IMR-90 (cell line): ENCODE results near the gene MEIS3. TPM values are rescaled to one million over a fixed set of nuclear protein-coding genes. Genes with fewer than 3 reads are reported as not detected.

Experiments
- ATAC-seq: fragments of 200-7000 bp; cut with Tn5 transposase; 2 replicates; pipeline ENCODE4 v1.9.1; 2020; ENCODE audit warnings: low read depth, mild to moderate bottlenecking, moderate library complexity
- BruUV-seq: library from RNA; stranded (reverse); fragments of 400-500 nt; replicated peaks from 2 replicates; lab custom pipeline; 2021; lab: Mats Ljungman, UMichigan
- CTCF ChIA-PET: fragments of 300-600 bp; formaldehyde crosslinking; extraction: SDS; loops from one replicate; lab custom pipeline; 2021; ENCODE audit warnings: antibody characterized with exemption; lab: Yijun Ruan, JAX
- POLR2A ChIA-PET: fragments of 300-600 bp; sonication (Branson Sonifier 250); formaldehyde crosslinking; loops from one replicate; lab custom pipeline; 2022; ENCODE audit warnings: antibody characterized with exemption; ENCODE audit not compliant: unreplicated experiment; lab: Charles Lee
- DNase-seq: peaks from one replicate; pipeline ENCODE4 v3.0.0; 2013
- H2AFZ ChIP-seq: replicated peaks from 2 replicates; pipeline ENCODE3; 2013; ENCODE audit warnings: low read length, mild to moderate bottlenecking; ENCODE audit not compliant: poor library complexity
- H2AK5ac ChIP-seq: 2 replicates; pipeline ENCODE4 v1.6.1; 2013; ENCODE audit warnings: low read depth, low read length, inconsistent platforms
- H2AK9ac ChIP-seq: replicated peaks from 2 replicates; pipeline ENCODE3; 2013; ENCODE audit warnings: mild to moderate bottlenecking, low read depth, low read length, moderate library complexity; ENCODE audit not compliant: poor library complexity
- H2BK120ac ChIP-seq: 2 replicates; pipeline ENCODE4 v1.6.1; 2013; ENCODE audit warnings: low read depth, low read length, inconsistent platforms
- H2BK15ac ChIP-seq: 3 replicates; pipeline ENCODE4 v1.6.1; 2013; ENCODE audit warnings: low read depth, low read length, inconsistent platforms
- H2BK20ac ChIP-seq: 2 replicates; pipeline ENCODE4 v1.6.1; 2013; ENCODE audit warnings: low read depth, mild to moderate bottlenecking, inconsistent platforms, low read length, moderate library complexity
- H2BK5ac ChIP-seq: 2 replicates; pipeline ENCODE4 v1.6.1; 2013; ENCODE audit warnings: mild to moderate bottlenecking, low read depth, low read length, inconsistent platforms; ENCODE audit not compliant: poor library complexity, severe bottlenecking
- H3K14ac ChIP-seq: replicated peaks from 2 replicates; pipeline ENCODE4 v1.6.1; 2013; ENCODE audit warnings: low read depth, low read length, inconsistent platforms
- H3K18ac ChIP-seq: 2 replicates; pipeline ENCODE4 v1.6.1; 2013; ENCODE audit warnings: low read depth, low read length, control low read depth
- H3K23ac ChIP-seq: 2 replicates; pipeline ENCODE4 v1.6.1; 2013; ENCODE audit warnings: low read depth, low read length, inconsistent platforms
- H3K27ac ChIP-seq: 2 replicates; pipeline ENCODE4 v1.5.1; 2013; ENCODE audit warnings: mild to moderate bottlenecking, control low read depth, low read length; ENCODE audit not compliant: insufficient read depth
- H3K27me3 ChIP-seq: 2 replicates; pipeline ENCODE4 v1.6.1; 2013; ENCODE audit warnings: low read length; ENCODE audit not compliant: control insufficient read depth, insufficient read depth
- H3K36me3 ChIP-seq: 2 replicates; pipeline ENCODE4 v1.6.1; 2013; ENCODE audit warnings: low read length, mixed read lengths; ENCODE audit not compliant: control insufficient read depth, insufficient read depth
- H3K4ac ChIP-seq: 2 replicates; pipeline ENCODE4 v1.6.1; 2013; ENCODE audit warnings: low read depth, low read length, inconsistent platforms
- H3K4me1 ChIP-seq: 2 replicates; pipeline ENCODE4 v1.6.1; 2013; ENCODE audit warnings: low read length, mixed read lengths; ENCODE audit not compliant: control insufficient read depth, insufficient read depth
- H3K4me2 ChIP-seq: 2 replicates; pipeline ENCODE4 v1.6.1; 2013; ENCODE audit warnings: low read depth, mild to moderate bottlenecking, control low read depth, low read length, moderate library complexity
- H3K4me3 ChIP-seq: 2 replicates; pipeline ENCODE4 v1.5.1; 2013; ENCODE audit warnings: low read depth, mild to moderate bottlenecking, control low read depth, low read length, moderate library complexity; ENCODE audit not compliant: insufficient read depth
- H3K56ac ChIP-seq: 2 replicates; pipeline ENCODE4 v1.6.1; 2013; ENCODE audit warnings: low read length, inconsistent platforms; ENCODE audit not compliant: insufficient read depth; ENCODE audit errors: extremely low read depth
- H3K79me1 ChIP-seq, 2 experiments: 2 replicates each; pipeline ENCODE4 v1.6.1; 2013; ENCODE audit warnings: low read length in 2 of 2, inconsistent platforms in 1 of 2, low read depth in 1 of 2
- H3K9ac ChIP-seq: 2 replicates; pipeline ENCODE4 v1.6.1; 2013; ENCODE audit warnings: low read depth, low read length, control low read depth
- H3K9me1 ChIP-seq: 2 replicates; pipeline ENCODE4 v1.6.1; 2013; ENCODE audit warnings: low read length, inconsistent platforms; ENCODE audit not compliant: insufficient read depth
- H3K9me3 ChIP-seq: 2 replicates; pipeline ENCODE4 v1.6.1; 2013; ENCODE audit warnings: low read length; ENCODE audit not compliant: control insufficient read depth, insufficient read depth
- H4K20me1 ChIP-seq: 2 replicates; pipeline ENCODE4 v1.6.1; 2013; ENCODE audit warnings: low read length, inconsistent platforms; ENCODE audit not compliant: insufficient read depth
- H4K5ac ChIP-seq: 2 replicates; pipeline ENCODE4 v1.6.1; 2013; ENCODE audit warnings: mild to moderate bottlenecking, low read depth, low read length, control low read depth
- H4K8ac ChIP-seq, 2 experiments: 2 replicates each; pipeline ENCODE4 v1.6.1; 2013; ENCODE audit warnings: low read depth in 2 of 2, low read length in 2 of 2, control low read depth in 1 of 2, inconsistent platforms in 1 of 2
- H4K91ac ChIP-seq: 2 replicates; pipeline ENCODE4 v1.6.1; 2013; ENCODE audit warnings: low read depth, low read length, inconsistent platforms; ENCODE audit not compliant: insufficient read depth
- BHLHE40 ChIP-seq: fragments of 150-350 bp; IDR thresholded peaks from 2 replicates; pipeline ENCODE4 v1.6.1; 2016; ENCODE audit warnings: mild to moderate bottlenecking, low read depth, low read length
- CEBPB ChIP-seq: IDR thresholded peaks from 2 replicates; pipeline ENCODE4 v1.6.1; 2012; ENCODE audit warnings: low read depth, low read length, improper control_type of control experiment
- CHD1 ChIP-seq: IDR thresholded peaks from 2 replicates; pipeline ENCODE4 v1.6.1; 2012; ENCODE audit warnings: low read depth, low read length, improper control_type of control experiment
- ELK1 ChIP-seq: fragments of 150-350 bp; IDR thresholded peaks from 2 replicates; pipeline ENCODE4 v1.6.1; 2016; ENCODE audit warnings: low read depth, mild to moderate bottlenecking, low read length, moderate library complexity, borderline replicate concordance
- FOS ChIP-seq: fragments of 150-350 bp; IDR thresholded peaks from 2 replicates; pipeline ENCODE4 v1.6.1; 2016; ENCODE audit warnings: low read depth, low read length
- MAZ ChIP-seq: IDR thresholded peaks from 2 replicates; pipeline ENCODE4 v1.6.1; 2012; ENCODE audit warnings: low read depth, mild to moderate bottlenecking, low read length, improper control_type of control experiment, moderate library complexity, borderline replicate concordance
- MXI1 ChIP-seq: IDR thresholded peaks from 2 replicates; pipeline ENCODE4 v1.6.1; 2012; ENCODE audit warnings: low read depth, mild to moderate bottlenecking, low read length, moderate library complexity, borderline replicate concordance
- NFE2L2 ChIP-seq: fragments of 150-350 bp; IDR thresholded peaks from 2 replicates; pipeline ENCODE4 v1.6.1; 2016; ENCODE audit warnings: low read depth, mild to moderate bottlenecking, low read length
- POLR2A ChIP-seq: IDR thresholded peaks from 2 replicates; pipeline ENCODE4 v1.6.1; 2012; ENCODE audit warnings: mild to moderate bottlenecking, low read depth, low read length
- RCOR1 ChIP-seq: IDR thresholded peaks from 2 replicates; pipeline ENCODE4 v1.6.1; 2012; ENCODE audit warnings: mild to moderate bottlenecking, low read length, improper control_type of control experiment; ENCODE audit not compliant: insufficient replicate concordance
- RFX5 ChIP-seq: IDR thresholded peaks from 2 replicates; pipeline ENCODE4 v1.8.0; 2012; ENCODE audit warnings: low read depth, mild to moderate bottlenecking, low read length, moderate library complexity
- SMC3 ChIP-seq: fragments of 150-350 bp; IDR thresholded peaks from 2 replicates; pipeline ENCODE4 v1.6.1; 2016; ENCODE audit warnings: low read depth, mild to moderate bottlenecking, antibody characterized with exemption, low read length, moderate library complexity
- WGBS, 2 experiments: methylation state at CpG; one replicate each; pipeline versions ENCODE4 v1.1.5 to v1.1.7; 2013; ENCODE audit warnings: missing lambda C conversion rate in 2 of 2; ENCODE audit not compliant: insufficient read length in 1 of 2; ENCODE audit errors: extremely low coverage in 2 of 2; 5-methylcytosine and 5-hydroxymethylcytosine counted together
- dilution Hi-C: fragments of 300-500 bp; cut with HindIII; formaldehyde crosslinking; loops from one replicate; pipeline ENCODE4 v1.14.3; 2018; ENCODE audit warnings: low sequenced_read_pairs; ENCODE audit not compliant: unreplicated experiment
- in situ Hi-C: fragments of 300-500 bp; cut with MboI; formaldehyde crosslinking; loops from 3 replicates; pipeline ENCODE4 v1.14.3; 2019; ENCODE audit warnings: low sequenced_read_pairs, inconsistent platforms, mixed read lengths
- intact Hi-C: fragments of 100-400 bp; cut with micrococcal nuclease; formaldehyde crosslinking; loops from 2 replicates; pipeline ENCODE4 v1.10.0; 2022
- polyA plus RNA-seq, 3 experiments: library from polyadenylated mRNA; depleted of rRNA; stranded (reverse); fragments of >200 nt; gene quantifications; 2 replicates each; pipeline ENCODE4 v1.2.3, GENCODE V29; 2012; ENCODE audit warnings: low replicate concordance in 1 of 3
- total RNA-seq: library from RNA; depleted of rRNA; stranded (reverse); fragments of >200 nt; gene quantifications from 2 replicates; pipeline ENCODE4 v1.2.3, GENCODE V29; 2012
- TF ChIP-seq, protein P1 (sequence below): conservative IDR thresholded peaks from 2 replicates; pipeline ENCODE4 v1.5.1; 2012; ENCODE audit warnings: mild to moderate bottlenecking, low read depth, low read length, improper control_type of control experiment

Gene MEIS3
- total and polyA plus RNA-seq, 2 of the 4 experiments (the other 2 are of a cell fraction) = 32.4 to 33.0 TPM

DNA sequence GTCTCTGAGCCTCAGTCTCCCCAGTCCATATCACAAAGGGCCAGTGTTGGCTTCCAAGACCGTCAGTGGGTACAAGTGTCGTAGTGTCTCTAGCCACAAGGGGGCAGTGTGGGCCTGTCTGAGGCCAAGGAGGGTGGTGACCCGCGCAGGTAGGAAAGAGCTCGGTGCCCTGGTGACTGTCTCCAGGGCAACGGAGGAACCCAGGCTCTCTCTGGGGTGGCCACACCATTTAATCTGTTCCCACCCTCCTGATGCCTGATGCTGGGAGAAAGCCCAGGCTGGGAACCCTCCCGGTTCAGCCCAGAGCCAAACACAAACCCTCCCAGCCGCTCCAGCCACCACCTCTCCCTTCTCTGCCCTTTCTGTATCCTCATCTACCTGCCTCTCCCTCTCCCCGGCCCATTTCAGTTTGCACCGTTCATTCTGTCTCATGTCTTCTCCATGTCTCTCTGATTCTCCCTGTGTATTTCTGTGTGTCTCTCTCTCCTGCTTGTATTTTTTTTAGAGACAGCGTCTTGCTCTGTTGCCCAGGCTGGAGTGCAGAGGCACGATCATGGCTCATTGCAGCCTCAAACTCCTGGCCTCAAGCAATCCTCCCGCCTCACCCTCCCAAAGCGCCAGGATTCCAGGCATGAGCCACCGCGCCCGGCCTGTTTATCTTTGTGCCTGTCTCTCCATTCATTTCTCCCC lies 17.5 kb upstream of the MEIS3 start (continued):
- TF ChIP-seq SMC3 = peak; percentile 94

DNA sequence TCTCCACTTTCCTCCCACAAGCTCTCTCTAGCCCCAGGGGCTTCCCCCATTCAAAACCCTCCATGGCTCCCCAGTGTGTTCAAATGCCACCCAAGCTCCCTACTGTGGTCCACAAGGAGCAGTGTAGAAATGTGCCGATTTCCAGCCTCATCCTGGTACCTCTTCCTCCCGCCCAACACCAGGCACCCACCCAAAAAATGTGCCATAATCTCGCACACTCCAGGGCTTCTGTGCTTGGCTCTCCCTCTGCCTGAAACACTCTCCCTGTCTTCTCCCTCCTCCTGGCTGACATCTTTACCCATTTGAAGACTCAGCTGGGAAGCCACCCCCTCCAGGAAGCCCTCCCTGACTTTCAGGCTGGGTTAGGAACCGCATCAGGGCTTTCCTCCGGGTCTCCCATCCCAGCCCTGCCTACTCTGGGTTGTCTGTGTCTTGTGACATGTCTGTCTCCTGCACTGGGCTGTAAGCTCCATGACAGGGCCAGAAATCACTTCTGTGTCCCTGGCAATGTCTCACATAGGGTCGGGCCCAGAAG lies 16.6 kb upstream of the MEIS3 start:
- Histone ChIP-seq H3K23ac (no peak overlapping the region), H3K79me1 (no peaks in the 10 kb centered on the region), H2AFZ (peak overlapping the region; percentile 58), H4K5ac (no peak overlapping the region), H2BK5ac (no peak overlapping the region), H3K27me3 (peaks cover 9% of the 10 kb centered on the region), H3K56ac (no peak overlapping the region), H3K27ac (no peak overlapping the region), H2AK9ac (no peak overlapping the region), H3K9me1 (no peaks in the 10 kb centered on the region; the same call in 1 of the 2 replicates), H2BK15ac (no peak overlapping the region), H3K9me3 (no peaks in the 10 kb centered on the region), H3K4me2 (no peak overlapping the region), H2BK20ac (no peak overlapping the region), H3K36me3 (no peaks in the 10 kb centered on the region), H4K20me1 (peaks cover 4% of the 10 kb centered on the region; the same call in 1 of the 2 replicates), H2AK5ac (no peak overlapping the region), H4K8ac (no peak overlapping the region), H3K4me3 (no peak overlapping the region), H3K4me1 (no peaks in the 10 kb centered on the region), H3K14ac (no peak overlapping the region), H4K91ac (no peak overlapping the region), H3K9ac (no peak overlapping the region), H3K4ac (no peak overlapping the region), H2BK120ac (no peak overlapping the region), H3K18ac (no peak overlapping the region)
- 75% methylated on average over 5 of the region's 6 CpGs; no CpG with 5 or more reads in 1 of the 2 experiments for WGBS, 2 experiments
- ATAC-seq = no peak
- DNase-seq = no peak
- dilution Hi-C loops = no loop called here
- BruUV-seq = no TSS peak
- ChIA-PET CTCF (interaction anchor here (1.2 to 3.2 kb wide), 2 partner anchors 262 to 271 kb away, joined by 6 to 20 read pairs; no protein-coding TSS in a partner anchor), POLR2A (no interaction called here)
- in situ Hi-C loops = loop anchor here (5.0 to 10.0 kb wide), 2 partner anchors 271 to 349 kb away; no protein-coding TSS in a partner anchor
- intact Hi-C loops = loop anchor here (1.0 to 5.0 kb wide), 5 partner anchors 46 to 271 kb away; partner anchors contain the start of genes KPTN and NAPA
- TF ChIP-seq BHLHE40 = no peak
- TF ChIP-seq CHD1 = no peak
- TF ChIP-seq POLR2A = no peak
- TF ChIP-seq ELK1 = no peak
- no peak for TF ChIP-seq SMC3
- TF ChIP-seq RFX5 = no peak
- TF ChIP-seq, protein P1, sequence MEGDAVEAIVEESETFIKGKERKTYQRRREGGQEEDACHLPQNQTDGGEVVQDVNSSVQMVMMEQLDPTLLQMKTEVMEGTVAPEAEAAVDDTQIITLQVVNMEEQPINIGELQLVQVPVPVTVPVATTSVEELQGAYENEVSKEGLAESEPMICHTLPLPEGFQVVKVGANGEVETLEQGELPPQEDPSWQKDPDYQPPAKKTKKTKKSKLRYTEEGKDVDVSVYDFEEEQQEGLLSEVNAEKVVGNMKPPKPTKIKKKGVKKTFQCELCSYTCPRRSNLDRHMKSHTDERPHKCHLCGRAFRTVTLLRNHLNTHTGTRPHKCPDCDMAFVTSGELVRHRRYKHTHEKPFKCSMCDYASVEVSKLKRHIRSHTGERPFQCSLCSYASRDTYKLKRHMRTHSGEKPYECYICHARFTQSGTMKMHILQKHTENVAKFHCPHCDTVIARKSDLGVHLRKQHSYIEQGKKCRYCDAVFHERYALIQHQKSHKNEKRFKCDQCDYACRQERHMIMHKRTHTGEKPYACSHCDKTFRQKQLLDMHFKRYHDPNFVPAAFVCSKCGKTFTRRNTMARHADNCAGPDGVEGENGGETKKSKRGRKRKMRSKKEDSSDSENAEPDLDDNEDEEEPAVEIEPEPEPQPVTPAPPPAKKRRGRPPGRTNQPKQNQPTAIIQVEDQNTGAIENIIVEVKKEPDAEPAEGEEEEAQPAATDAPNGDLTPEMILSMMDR = no peak
- no peak for TF ChIP-seq MAZ
- TF ChIP-seq CEBPB = no peak
- TF ChIP-seq RCOR1 = no peak
- no peak for TF ChIP-seq MXI1
- no peak for TF ChIP-seq FOS
- TF ChIP-seq NFE2L2 = no peak
